HG02852 (cell line): ENCODE data around the gene ABR.
"Not testable (repeated sequence)": the region's sequence is repeated elsewhere in the genome, so short reads cannot be mapped to it uniquely, and the experiment has no call there.

Source experiments
- ATAC-seq: cut with Tn5 transposase; IDR thresholded peaks from one replicate; pipeline ENCODE4 v1.9.1; 2021; ENCODE audit warnings: mild to moderate bottlenecking, moderate library complexity; ENCODE audit not compliant: unreplicated experiment

Gene ABR

DNA sequence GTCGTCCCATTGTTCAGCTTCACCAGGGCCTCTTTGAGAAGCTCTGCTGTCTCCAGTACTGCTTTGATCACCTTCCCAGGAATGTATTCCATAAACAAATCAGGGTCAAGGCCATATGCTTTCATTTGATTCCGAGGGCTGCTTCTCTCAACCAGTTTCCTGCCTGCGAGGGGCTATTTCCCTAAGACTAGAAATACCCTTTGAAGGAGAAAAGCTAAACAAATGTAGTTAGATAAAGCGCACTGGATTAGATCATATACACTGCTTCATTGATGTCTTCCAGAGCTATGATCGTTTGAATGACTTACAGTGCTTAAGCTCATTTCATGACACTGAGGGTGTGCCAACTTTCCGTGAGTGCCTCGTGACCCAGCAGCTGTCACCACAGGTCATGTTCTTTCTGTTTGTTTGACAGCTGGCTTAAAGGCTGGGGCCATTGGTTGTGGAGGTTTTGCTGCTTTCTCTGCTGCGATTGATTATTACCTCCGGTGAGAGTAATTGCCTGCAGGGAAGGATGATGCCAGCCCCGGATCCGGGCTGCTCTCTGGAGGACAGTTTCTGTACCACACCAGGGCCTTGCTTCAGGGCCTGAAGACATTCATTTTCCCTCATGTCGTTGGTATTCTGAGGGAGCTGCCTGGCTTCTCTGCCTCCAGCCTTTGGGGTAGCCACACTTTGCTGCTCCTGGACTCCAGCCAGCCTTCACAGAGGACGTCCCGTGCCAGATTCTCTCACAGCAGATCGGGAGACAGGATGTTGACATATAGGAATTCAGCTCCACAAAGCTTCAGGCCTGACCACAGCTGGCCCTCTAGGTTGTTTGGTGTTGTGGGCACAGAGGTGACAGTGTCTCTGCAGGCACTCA is 179.0 kb downstream of the ABR start:
- ATAC-seq, result no peak

DNA sequence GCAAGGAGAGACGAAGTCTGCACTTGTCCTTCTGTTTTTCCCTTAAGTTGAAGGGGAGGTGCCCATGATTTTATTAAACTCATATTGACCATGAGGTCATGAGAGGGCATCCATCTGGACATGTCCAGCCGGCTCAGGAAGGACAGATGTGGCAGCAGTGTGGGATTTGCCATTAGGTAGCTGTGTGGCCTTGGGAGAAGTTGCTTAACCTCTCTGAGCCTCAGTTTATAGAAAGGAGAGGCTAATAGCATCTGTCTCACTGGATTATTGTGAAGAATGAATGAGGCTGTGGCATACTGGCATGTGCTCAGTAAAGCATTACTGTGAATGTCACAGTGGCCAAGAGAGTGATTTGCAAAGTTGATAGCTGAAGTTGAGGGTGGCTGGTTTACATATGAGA is 181.7 kb downstream of the ABR start:
- ATAC-seq, result no peak

DNA sequence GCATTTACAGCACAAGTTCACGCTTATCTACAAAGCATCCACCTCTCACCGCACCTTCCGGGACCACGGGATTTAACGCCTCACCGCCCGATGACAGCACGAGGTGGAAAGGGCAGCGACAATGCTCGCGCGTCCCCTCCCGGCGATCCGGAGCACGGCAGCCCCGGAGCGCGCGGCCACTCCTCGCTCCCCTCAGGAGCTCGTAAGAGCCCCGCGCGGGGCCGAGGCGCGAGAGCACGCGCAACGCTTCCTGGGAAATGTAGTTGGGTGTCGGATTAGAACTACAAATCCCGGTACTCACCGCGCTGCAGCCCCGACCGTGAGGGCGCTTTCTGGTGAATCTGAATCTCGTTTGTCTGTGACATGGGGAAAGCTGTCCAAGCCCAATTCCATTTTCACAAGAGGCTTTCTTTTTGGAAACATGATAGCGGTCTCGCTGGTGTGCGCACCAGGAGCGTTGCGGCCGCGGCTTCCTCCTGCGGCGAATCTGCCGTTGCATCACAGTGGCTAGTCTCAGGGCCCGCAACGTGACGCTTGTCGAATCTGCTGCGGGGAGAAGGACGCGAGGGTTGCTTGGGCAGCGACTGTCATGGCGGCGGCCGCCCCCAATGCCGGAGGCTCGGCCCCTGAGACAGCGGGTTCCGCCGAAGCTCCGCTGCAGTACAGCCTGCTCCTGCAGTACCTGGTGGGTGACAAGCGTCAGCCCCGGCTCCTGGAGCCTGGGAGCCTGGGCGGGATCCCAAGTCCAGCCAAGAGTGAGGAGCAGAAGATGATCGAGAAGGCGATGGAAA is 183.0 kb downstream of the ABR start, which contains the start of gene TIMM22:
TIMM22 (plus strand) TSS at position 576 of the 791 bp plus-strand sequence; CDS start at position 590, 14 bp downstream.
- ATAC-seq, result peak; percentile 87

DNA sequence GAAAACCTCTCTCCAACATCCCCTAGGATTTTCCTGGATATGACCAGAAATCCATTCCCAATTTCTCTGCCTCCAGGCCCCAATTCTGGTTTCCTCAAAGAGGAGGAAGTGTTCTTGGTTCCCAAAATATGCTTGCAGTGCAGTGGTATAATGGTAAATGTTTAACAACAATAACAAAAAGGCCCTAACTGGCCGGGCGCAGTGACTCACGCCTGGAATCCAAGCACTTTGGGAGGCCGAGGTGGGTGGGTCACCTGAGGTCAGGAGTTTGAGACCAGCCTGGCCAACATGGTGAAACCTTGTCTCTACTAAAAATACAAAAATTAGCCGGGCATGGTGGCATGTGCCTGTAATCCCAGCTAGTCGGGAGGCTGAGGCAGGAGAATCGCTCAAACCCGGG is 184.5 kb downstream of the ABR start:
- not testable (repeated sequence) for ATAC-seq

DNA sequence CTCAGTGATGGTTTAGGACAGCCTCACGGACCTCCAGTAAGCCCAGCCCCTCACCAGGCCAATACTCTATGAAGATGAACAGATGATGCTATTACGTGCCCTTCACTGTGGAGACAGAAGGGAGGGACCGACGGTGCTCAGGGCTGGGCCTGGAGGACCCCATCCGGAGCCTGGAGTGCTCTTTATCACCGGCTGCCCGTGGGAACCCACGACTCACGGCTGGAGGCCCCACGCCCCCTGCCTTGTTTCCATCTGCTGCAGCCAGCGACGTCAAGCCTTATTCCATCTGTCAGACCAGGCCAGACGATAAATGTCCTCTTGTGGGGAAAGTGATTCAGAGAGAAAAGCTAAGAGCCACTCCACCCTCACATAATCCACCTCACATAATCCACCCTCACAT is 186.8 kb downstream of the ABR start:
- no peak for ATAC-seq

DNA sequence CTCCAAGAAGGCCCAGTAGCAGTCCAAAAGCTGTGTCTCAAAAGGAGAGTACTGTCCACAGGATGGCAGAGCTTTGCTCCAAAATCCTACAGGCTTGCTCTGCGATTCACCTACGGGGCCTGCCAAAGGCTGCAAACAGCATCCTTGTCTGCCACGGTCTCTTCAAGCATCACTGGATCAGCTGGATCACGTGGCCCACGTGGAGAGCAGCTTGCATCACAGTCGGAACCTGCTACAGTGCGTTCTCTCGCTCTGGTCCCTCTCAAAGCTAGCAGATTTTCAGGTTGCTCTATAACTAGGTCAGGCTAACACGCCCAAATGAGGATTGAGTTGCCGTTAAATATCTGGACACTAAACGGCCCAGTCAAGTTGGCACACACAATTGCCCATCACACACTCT is 191.2 kb downstream of the ABR start:
- ATAC-seq, result no peak

DNA sequence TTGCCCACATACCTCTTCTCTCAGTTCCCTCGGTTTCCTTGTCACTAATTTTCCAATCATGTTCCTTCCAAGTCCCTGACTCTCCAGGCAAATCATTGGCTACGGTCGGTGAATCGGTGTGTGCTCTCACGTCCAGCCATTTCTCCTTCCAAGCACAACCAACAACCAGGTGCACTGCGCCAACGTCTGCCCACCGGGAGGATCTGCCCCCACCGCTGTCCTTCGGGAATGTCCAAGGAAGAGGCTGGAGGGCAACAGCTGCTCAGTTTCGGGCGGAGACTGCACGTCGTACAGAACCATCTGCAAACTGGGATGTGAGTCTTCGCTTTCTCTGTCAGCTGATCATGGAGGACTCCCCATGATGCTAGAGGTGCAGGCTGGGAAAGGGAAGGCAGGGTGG is 191.8 kb downstream of the ABR start:
- ATAC-seq, result no peak

DNA sequence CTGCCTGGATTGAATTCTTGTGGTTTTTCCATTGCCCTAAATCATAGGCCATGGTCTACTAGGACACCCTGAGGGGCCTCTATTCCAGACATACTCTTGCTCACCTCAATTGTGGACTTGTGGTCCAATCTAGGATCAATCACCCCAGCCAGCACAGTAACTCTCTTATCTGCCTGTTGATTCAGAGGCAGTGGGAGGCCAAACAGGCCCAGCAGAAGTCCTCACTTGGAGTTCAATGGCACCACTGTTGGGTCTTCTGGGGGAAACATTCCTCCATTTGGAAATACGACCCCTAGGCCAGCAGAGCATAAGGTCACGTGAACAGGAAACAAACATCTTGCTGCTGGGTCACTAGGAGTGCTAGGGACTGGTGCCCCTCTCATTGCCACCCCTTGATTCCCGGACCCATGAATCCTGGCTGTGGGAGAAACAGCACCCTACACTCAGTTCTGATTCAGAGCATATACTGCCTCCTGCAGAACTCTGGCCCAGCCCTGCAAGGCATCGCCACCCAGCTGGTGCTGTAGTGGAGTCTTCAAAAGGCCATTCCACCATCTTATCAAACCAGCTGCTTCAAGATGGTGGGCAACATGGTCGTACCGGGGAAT is 193.4 kb downstream of the ABR start:
- ATAC-seq, result no peak

DNA sequence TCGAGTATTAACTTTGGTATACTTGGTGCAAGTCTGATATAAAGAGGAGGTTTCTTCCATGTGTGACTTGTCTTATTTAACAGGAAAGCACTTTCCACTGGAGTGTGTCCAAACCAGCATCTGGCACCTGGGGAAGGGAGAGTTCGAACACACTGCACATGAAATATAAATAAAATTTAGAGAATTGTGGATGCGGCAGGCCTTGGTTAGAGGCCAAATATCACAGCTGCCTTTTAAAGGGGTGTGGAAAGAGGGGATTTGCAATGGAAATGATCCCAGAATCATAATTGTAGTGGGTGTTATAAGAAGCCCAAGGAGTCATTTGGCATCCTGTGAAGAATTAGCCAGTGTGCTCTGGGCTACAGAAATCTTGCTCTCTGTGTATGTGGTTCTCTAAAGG is 195.9 kb downstream of the ABR start:
- no peak for ATAC-seq

DNA sequence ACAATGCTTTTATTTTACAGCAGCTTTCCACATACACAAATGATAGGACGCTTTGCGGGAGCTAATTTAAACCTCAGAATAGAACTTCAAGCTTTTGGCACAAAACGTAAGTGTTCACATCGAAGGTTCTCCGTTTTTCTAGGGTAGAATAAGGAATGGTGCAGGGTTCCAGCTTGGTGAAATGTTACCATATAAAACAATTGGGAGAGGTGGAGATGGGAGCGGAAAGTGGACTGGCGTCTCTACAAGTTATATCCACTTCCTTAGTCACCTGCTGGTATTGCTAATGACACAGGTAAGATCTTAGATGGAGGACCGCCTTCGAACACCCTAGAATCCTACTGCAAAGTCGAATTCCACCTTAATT is 198.5 kb downstream of the ABR start:
- no peak for ATAC-seq

DNA sequence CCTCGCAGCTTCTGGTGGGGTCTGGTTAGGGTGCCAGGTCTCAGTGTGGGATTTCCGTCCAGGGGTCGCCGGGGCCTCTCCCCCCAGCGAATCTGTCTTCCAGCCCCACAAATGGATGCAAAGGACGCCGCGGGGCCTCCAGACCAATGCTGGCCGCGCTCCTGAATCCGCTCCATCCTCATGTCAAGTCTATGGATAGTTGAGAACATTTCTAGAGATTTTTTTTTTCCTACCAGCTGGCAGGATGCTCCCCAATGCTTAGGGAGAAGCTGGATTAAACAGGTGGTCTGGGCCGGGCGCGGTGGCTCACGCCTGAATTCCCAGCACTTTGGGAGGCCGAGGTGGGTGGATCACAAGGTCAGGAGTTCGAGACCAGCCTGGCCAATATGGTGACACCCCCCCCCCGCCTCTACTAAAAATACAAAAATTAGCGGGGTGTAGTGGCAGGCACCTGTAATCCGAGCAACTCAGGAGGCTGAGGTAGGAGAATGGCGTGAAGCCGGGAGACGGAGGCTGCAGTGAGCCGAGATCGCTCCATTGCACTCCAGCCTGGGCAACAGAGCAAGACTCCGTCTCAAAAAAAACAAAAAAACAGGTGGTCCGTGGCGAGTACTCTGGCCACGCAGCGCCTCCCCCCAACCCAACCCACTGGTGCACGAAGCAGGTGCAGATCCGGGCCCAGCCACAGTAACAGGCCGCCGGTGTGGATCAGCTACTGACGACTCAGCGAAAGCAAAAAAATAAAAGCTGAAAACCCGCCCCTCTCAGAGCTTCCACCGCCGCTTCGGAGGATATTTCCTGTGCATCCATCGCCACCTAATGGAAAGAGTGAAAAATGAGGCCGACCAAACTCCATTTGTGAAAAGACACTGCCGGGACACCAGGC is 199.1 kb downstream of the ABR start:
- ATAC-seq, result no peak

DNA sequence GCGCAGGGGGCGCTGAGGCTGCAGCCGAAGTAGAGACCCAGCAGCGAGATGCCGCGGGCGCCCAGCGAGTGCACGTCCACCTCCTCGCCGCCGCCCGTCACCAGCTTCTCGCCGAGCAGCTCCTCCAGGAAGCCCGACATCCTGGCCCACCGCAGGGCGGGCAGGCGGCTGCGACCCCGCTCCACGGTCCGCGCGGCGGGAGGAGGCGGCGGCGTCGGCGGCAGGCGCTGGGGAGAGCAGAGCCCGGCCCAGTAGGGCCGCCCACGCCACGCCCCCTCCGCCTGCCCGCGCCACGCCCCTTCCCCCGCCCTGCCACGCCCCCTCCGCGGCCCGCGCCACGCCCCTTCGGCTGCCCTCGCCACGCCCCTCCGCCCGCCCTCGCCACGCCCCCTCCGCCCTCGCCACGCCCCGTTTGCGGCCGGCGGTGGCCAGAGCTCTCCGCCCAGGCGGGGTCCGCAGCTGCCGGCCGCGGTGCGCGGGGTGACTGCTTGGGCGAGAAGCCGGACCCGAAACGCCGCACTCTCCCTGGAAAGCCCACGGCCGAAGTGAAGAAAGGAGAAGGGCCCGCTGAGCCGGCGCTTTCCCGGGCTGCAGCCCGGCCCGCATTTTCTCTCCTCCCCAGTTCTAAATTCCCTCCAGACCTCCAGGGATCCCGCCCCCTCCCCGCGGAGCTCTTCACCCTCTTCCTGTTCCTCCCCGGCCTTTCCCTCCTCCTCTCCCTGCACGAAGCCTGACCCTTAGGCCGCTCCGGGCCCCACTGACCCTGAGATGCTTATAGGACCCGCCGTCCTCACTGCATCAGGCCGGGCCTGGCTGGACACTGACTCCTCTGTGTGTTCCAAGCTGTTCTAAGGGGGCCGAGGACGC is 200.0 kb downstream of the ABR start, which contains the start of gene NXN:
NXN (minus strand) TSS at position 238 of the 867 bp plus-strand sequence.
- peak; percentile 79 for ATAC-seq

DNA sequence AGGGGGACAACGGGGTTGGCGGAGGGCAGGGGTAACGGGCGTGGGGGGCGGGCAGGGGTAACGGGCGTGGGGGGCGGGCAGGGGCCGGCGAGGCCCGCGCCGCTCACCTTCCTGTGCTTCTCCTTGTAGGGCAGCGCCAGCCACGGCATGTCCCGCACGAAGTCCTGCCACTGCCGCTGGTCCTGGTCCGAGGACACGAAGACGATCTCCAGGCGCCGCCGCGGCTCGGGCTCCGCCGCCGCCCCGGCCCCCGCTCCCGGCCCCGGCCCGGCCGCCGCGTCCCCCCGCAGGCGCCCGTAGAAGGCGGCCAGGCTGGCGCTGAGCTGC is 200.6 kb downstream of the ABR start:
- ATAC-seq, result no peak

DNA sequence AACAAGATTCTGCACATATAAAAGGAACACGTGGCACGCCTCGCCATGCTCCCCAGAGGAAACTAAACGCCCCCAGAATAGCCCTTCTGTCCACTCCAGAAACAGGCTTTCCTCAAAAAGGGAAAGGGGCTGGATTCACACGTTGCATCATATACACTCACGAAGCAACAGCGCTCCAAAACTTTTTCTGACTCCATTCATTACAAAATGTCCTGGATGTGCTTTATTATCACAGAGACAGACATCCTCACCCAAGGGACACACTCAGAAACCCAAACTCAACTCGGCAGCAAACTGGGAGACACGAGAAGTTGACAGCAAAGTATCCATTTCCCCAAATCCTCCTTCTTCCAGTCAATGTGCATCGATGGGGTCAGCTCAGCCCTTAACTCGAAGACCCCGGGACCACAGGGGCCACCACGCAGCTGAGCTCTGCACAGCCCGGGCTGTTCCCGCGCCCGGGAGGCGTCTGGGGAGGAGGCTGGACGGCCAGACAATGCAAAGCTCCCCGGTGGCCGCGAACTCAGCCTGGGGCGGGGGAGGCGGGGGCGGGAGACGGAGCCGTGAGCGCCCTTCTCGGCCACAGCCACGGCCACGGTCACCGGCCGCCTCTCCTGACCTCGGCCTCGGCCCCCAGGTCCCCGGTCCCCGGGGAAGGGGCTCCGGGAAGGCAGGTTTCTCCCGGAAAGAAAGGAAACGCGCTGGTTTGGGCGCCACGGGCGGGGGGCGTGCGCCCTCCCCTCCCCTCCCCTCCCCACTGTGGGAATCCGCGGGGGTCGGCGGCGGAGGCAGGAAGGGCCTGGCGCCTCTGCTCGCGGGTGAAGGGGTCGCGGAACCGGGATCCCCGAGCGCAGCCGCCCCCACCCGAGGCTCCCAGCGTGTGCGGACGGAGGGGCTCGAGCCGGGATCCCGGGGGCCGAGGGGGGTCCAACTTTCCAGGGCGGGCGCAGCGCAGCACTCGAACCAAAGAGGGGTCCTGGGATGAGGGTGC is 201.4 kb downstream of the ABR start:
- ATAC-seq, result no peak

DNA sequence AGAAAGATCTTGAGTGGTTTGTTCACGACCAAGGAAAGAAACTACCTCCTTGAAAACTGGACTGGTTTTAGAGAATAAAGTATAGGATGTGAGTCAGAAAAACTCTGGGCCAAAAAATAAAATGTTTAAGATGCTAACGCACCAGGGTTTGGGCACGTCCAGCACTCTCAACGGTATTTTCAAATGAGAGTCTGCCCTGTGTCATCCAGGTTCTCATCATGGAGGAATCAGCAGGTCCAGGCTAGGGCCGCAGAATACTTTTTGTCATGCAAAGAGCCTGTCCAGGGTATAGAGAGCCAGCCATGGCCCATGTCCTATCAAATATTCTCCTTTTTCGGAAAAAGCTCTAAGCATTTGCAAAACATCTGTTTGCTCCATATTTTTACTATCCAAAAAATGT is 202.6 kb downstream of the ABR start:
- ATAC-seq, result no peak

DNA sequence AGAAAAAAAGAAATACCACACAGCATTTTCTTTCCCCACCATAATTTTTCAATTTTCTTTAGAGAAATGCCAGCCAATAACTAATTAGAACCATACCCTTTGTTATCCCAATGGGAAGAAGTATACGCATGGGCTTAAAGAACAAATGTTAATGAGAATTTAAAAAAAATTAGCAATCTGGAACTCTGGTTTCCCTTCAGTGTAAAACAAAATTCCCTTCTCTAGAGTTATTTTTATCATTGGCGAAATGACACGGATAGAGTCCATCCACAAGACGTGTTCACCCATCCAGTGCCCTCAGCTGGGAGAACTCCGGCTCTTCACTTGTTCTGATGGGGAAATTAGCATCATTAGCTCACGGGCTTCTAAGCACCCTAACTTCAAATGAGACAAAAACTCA is 203.5 kb downstream of the ABR start:
- no peak for ATAC-seq

DNA sequence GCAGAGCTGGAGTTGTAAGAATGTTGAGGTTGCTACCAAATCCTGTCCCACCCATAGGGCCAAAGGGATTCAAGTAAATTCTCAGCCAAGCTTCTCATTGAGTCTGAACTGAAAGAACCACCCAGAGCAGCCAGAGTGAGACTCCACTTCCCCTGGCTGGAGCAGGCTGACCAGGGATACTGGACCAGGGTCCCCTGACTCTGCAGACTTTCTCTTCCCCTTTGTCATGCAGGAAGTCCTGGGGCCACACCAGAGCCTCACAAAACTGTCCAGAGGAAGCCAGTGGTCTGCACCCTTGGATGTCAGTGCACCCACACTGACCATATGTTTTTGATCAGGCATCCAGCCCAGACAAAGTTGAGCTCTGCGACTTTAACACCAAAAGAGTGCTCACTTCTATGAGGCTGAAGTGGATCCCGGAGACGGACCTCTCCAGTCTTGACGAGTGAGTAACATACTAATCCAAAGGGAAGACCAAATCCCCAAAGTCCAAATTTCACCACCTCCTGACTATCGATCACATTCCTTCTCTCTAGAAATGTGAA is 204.3 kb downstream of the ABR start:
- ATAC-seq, result no peak

DNA sequence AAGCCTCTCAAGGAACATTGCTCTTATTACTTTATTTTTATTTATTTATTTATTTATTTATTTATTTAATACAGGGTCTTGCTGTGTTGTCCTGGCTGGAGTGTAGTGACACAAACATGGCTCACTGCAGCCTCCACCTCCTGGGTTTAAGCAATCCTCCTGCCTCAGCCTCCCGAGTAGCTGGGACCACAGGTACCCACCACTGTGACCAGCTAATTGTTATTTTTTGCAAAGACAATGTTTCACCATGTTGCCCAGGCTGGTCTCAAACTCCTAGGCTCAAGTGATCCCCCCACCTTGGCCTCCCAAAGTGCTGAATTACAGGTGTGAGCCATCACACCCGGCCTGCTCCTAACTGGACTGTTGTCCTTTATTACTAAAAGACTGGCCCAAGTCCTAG is 205.0 kb downstream of the ABR start:
- not testable (repeated sequence) for ATAC-seq
